Measurements from ENCODE around the gene CHRDL2.
A peak's percentile ranks its signal among the peaks of the same experiment; 100 is the strongest.

Gene CHRDL2

DNA sequence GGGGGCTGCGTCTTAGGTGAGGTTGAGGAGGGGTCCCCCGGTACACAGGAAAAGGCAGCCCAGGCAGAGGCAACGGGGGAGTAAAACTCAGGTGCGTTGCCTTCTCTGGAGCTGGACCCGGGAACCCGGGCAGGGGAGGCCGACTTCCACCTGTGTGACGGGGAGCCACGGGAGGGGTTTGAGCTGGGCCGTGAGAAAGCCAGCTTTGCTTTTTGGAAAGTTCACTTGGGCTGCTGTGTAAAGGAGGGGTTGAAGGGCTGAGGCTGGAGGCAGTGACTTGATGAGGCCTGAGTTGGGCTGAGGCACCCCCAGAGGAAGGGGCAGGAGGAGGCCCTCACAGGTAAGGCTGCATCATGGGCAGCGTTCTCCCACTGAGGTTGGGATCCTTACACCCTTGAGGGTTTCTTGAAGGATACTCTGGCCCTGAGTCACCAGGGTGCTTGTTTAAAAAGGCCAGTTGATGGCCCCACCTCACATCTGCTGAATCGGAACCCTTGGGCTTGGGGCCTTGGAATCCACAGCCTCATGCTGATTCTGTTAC, 47.2 kb downstream of the CHRDL2 start:
- DNase-seq: no peak

DNA sequence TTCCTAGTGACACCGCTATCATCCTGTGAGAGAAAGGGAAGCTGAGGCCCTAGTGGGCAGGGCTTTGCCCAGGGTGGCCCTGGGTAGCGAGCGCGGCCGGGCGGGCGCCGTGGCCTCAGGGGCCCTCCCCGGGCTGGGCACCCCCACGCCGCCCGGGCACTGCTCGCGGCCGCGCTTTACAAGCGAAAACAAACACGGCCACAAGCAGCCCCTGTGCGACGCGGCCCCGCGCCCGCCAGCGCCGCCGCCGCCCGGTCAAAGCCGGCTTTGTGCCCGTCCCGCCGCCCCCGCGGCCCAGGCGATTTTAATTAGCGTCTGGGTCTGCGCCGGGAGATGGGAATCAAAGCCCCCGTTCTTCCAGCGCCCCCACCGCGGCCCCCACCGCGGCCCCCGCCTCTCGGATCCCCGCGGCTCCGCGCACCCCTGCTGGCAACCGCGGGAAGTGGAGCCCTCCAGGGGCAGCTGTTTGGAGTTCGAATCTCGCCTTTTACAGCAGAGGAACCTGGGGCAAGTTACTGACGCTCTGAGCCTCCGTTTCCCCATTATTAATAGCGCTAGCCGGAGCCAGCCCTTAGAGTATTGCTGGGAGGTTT, 47.9 kb downstream of the CHRDL2 start:
- no peak for DNase-seq

DNA sequence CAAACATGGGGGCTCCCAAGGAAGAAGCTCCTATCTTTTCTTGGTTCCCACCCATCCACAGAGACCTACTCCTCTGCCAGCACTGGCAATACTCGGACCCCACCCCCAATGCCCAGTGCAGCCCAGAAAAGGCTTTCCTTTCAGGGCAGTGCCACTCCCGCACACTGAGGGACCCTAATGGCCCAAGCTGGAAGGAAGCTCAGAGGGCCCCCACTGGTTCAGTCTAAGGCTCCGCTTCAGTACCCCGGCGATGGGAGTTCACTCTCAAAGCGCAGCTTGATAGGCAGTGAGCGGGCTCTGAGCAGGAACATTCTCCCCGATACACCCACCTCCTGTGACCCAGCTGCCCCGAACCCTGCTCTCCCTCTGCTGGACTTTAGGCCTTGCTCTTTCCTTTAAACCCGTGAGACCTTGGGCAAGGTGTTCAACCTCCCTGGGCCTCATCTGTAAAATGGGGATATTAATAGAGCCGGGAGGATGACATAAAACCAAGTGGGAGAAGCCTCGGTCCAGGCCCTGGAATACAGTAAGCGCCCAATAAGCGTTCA, 48.4 kb downstream of the CHRDL2 start:
- no peak for DNase-seq

DNA sequence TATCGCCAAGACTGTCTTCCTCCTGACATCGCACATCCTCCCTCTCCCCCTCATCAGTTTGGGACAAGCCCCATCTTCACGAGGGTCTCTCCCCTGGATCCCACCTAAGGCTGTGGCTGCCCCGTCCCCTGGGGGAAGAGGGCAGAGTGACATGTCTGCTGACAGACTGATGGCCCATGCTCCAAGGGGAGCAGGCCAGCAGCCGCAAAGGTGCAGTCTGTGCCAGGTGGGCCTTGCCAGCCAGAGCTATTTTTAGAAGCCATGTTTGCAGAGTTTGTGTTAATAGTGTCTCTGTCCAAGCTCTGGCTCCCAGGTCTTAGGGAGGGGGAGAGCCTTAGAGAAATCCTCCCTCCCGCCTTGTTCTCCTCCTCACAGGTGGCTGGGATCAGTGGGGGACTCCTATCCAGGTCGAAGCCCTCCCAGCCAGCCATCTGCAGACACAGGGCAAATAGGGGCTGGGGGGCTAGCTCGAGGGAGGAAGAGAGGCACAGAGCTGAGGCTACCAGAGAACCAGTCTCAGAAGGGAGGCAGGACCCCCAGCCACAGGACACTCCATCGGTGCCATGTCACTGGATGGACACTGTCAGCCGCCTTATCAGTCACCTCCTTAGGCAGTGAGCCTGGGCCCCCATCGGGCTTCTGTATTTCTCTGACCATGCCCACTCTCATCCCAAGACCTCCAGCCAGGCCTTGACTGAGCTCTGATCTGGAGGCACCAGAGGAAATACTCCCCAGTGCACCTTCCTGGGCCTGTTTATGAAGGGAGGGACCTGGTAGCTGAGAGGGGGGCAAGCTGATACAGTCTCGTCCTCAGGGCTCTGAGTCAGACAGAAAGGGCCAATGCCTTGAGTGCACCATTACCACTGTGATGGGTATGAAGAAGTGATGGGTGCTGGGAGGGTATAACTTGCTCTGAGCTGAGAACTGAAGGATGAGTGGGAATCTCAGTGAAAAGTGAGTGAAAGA, 49.3 kb downstream of the CHRDL2 start:
- DNase-seq: no peak

DNA sequence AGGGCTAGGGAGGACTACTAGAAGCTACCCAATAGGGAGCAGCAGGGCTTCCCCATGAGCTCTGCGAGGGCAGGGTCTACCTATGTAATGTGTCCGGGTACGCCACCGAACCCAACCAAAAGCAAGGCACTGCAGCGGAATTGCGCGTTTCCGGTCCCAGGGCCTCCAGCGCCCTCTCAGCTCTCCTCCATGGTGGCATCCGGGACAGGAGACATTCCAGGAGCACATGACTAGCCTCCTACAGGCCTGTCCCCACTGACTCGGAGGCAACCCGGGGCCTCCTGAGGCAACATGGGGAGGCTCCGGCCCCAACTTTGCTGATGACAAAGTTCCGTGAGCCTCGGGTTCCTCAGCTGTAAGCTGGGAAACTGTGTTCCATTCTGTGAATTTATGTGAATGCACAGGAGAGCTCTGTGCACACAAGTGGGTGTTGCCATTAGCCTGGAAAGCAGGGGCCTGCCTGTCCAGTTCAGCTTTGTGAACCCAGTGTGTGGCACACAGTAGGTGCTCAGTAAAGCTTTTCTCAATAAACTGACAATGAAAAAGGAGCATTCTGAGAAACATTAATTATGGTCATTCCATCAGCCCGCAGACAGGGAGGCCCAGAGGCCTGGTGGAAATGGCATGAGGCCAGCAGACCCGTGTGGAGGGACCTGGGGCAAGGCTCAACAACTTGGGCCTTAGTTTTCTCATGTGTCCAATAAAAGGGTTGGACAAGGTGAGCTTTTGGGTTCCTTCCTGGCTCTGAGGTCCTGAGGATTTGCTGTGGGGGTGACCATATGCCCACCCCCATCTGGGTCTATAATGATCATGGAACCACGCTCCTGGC, 50.3 kb downstream of the CHRDL2 start:
- peak; percentile 37 for DNase-seq

DNA sequence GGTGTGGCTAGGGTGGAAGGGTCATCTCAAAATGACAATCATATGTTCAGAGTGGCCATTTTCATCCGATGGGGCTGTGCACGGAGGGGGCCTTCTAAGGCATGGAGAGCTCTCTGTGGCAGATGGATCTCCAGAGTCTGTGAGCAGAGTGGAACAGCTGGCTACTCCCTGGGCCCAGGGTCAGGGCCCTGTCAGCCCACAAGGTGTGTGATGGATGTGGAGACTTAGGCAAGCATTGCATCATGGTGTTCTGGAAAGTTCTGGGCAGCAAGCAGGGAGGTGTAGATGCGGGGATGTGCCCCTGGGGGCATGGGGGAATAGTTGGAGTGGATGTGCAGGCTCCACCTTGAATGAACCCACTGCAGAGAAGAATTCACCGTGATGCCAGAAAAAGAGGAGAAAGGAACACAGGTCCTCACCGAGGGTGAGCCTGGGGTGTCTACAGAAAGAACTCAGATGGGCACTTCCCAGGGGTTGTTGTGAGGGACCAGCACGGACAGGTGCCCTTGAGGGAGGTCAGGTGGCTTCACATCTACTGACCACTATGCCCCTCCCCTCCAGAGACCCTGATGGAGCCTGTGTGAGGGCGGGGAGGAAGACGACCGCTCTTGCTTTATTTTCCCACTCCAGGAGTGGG, 51.1 kb downstream of the CHRDL2 start:
- DNase-seq: peak; percentile 47

DNA sequence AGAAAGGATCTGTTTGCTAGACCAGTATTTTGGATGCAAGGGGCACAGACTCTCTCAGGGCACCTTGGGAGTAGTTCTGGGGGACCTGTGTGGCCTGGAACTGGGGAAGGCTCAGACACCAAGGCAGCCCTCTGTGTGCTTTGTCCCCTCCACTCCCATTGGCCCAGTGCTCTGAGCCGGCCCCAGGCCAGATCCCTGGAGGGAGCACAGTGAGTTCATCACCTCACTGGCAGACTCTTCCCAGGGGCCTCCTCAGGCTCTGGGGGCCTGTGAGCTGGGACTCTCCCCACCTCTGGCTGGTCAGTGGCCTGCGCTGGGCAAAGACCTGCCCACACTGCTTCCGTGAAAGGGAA, 51.7 kb downstream of the CHRDL2 start:
- peak; percentile 33 for DNase-seq

DNA sequence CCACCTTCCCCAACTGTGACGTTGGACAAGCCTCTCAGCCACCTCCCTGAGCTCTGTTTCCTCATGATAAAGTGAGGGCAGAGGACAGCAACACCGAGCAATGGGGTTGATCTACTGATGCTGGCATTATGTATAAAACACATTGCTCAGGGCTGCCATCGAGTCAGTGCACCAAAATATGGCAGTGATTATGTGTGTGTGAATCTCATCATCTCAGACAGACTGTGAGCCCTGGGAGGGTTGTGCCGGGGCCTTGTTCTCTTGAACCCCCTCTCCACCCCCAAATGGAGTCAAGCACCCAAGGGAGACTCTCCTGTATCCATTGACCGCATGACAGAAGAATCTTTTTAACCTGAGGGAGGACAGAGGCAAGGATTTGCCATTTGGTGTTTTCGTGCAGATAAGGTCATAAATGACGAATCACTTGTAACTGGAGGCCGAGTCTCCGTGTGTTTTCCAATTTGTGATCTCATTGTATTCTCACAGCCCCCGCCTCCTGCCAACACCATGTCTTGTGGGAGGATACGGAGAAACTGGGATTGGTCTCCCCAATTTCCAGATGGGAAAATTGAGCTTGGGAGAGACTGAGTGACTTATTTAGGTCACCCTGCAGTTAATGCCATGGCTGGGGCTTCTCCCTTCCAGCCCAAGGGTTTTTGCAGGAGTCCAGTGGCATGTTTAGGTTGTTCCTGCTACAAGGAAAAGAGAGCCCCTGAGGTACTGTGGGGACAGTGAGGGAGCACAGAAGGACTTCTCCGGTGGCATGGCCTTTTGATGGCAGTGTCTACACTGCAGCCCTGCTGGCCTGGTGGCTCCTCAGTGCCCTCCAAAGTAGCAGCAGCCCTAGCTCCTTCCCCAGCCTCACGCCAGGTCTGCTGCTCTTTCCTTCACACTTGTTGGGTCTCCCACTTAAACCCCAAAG, 52.4 kb downstream of the CHRDL2 start:
- DNase-seq: peak; percentile 28

DNA sequence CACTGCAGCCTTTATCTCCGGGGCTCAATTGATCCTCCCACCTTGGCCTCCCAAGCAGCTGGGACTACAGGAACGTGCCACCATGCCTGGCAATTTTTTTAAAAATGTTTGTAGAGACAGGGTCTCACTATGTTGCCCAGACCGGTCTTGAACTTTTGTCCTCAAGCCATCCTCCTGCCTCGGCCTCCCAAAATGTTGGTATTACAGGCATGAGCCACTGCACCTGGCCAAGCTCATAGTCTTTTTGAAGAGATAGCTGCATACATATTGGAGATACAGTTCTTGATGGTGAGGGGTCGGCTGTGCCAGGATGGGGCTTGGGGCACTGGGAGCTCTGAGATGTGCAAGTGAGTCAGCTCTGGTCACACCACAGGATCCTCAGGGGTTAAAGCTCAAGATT, 53.2 kb downstream of the CHRDL2 start:
- peak; percentile 37 for DNase-seq

DNA sequence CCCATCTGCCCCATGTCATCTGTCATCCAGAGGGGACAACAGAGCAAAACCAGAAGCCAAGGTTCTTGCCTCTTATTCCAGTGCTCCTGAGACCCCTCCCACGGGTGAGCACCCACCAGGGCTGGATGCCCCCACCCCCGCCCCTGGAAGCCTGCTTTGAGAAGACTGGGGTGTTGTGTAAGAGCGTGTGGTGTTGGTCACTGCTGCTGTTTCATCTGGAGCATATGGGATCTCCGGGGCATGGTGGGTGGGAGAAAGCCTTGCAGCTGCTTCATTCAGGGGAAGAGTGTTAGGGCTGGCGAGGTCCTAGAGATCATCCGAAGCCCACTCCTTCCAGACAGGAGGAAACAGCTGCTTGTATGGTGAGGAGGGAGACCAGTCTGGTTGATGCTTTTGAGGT, 54.1 kb downstream of the CHRDL2 start:
- DNase-seq: no peak

DNA sequence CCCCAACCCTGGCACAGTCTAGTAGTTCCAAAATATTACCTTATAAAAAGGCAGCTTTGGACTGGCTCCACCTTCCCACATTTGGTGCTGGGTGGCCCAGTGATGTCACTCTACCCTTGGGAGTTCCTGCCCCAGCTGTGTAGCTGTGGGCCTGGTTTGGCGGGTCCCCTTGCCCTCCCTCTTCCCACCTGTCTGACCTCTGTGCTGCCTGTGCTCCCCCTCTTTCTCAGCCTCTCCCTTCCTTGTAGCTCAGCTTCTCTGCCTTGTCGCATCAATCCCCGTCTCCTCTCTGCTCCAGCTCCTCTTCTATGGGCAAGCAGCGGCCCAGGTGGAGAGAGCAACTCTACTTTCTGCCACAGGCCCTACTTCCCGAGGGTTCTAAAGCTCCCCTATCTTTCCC, 54.6 kb downstream of the CHRDL2 start:
- DNase-seq: no peak

DNA sequence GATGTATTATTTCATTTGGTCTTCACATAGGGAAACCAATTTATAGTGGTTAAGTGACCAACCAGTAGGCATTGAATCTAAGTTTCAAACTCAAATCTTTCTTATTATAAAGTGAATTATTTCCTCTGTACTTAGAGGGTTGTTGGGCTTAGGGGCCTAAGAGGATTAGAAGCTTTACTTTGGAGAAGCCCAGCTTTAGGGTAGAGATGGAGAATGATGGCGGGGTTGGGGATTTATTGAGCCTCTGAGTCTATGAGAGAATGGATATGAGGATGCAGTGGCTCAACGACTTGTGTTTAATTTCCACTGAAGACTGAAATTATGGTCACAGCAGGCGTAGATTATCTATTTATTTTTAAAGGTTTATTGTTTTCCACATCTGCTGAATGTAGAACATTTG, 55.5 kb downstream of the CHRDL2 start:
- DNase-seq: no peak

DNA sequence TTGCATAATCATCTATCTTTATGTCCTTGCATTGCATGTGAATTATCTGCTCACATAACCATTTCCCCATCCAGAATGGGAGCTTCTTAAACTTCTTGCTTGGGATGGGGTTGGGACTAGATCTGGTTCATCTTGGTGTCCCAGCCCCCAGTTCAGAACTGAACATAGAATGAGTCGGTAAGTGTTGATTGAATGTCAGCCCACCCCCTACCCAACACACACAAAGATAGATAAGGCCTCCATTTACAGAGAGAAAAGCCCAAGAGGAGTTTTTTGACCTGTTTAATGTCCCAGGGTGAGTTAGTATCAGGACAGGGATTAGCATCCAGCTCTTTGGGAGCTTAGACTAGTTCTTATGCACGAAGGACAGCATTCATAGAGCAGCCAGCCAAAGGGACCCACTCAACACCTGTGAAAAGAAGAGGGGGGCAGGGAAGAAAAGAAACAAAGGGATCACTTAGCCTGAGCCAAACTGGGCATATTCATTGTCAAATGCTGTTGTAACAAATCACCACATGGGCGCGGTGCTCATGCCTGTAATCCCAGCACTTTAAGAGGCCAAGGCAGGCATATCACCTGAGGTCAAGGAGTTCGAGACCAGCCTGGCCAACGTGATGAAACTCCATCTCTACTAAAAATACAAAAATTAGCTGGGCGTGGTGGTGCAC, 57.4 kb downstream of the CHRDL2 start:
- DNase-seq: peak; percentile 30

DNA sequence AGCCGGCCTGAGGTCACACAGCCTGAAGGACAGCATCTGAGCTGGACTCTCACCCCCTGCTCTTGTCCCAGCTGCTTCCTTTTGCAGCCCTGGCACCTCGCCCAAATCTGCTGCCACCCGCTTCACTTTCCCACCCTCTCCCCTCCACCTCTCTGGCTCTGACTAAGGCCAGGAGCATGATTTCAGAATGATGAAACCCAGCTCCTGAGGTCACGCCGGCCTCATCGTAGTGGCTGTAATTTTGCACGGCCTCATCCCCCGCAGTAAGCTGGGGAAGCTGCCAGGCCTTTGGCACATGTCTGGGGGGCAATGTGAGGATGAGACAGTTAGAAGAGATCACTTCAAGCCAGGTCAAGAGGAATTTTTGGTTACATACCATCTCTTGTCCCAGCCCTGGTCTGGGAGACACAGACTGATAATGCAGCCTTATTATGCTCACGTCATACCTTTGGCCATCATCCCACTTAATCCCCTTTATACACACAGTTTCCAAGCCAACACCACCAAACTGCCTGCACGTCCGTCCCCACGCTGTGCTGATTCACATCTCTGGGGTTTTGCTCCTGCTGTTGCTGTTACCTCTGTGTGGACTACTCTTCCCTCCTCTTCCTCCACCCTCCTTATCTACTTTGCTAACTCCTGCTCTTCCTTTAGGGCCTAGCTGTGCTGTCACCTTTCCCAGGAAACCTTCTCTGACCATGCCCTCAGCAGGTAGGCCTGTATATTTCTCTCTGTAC, 58.1 kb downstream of the CHRDL2 start:
- peak; percentile 41 for DNase-seq

DNA sequence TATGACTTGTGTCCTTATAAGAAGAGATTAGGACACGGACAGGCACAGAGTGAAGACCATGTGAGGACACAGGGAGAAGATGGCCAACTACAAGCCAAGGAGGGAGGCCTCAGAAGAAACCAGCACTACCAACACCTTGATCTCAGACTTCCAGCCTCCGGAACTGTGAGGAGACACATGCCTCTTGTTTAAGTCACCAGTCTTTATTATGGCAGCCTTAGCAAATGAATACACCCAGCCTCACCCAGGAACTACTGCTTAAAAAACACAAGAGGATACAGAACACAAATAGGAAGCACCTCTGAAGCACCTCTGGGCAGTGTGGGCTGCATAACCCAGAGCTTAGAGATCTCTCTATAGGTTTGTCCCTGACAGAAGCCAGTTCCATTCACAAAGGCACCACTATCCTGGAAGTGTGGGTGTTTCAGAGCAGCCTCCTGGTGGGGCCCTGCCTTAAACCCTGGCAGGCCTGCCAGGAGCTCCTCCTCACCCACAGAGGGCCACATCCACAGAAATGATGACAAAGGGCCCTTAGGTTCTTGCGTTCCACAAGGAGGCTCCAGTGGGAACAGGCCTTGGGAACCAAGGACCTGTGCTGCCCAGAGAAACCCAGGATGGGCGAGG, 58.8 kb downstream of the CHRDL2 start:
- DNase-seq: peak; percentile 44

DNA sequence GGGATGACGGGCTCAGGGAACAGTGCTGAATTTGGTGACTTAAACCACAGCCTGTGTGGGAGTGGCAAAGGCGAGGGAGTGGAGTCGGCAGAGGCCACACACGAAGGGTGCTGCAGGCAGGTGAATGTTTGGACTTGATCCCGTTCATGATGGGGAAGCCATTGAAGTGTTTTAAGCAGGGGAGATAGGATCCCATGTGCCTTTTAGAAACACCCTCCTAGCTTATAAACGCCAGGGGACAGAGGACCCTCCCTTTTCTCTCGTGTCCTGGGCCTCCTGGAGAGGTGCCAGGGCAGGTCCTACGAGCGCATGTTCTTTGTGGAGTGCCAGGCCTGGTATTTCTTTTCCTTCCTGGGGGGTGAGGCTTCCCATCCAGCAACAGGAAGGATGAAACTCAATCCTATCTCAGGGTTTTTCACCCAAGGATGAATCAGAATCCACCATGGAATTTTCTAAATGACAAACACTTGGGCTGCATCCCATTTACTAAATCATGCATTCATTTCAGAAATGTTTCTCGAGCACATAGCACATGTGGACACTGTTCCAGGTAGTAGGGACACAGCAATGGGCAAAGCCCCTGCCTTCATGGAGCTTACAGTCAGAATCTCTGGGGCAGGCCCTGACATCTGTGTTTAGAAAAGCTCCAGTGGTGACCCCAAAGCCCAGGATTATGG, 59.6 kb downstream of the CHRDL2 start:
- DNase-seq: no peak

DNA sequence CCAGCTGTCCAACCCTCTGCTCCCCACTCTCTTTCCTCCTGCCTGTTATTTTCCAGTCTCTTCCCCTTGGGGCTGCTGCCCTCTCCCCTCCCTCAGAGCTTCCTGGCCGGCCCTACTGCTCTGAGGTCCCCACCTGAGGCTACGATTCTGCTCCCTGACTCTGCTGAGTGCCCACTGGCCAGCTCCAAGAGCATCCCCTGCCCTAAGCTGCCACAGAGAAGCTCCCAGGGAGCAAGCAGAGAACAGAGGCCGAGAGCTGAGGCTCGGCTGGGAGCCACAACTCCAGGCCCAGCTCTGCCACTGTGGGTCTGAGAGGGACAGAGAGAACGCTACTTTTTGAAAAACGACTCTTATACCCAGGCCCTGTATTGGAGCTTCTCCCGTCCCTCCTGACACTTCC, 61.1 kb downstream of the CHRDL2 start:
- DNase-seq: peak; percentile 40

DNA sequence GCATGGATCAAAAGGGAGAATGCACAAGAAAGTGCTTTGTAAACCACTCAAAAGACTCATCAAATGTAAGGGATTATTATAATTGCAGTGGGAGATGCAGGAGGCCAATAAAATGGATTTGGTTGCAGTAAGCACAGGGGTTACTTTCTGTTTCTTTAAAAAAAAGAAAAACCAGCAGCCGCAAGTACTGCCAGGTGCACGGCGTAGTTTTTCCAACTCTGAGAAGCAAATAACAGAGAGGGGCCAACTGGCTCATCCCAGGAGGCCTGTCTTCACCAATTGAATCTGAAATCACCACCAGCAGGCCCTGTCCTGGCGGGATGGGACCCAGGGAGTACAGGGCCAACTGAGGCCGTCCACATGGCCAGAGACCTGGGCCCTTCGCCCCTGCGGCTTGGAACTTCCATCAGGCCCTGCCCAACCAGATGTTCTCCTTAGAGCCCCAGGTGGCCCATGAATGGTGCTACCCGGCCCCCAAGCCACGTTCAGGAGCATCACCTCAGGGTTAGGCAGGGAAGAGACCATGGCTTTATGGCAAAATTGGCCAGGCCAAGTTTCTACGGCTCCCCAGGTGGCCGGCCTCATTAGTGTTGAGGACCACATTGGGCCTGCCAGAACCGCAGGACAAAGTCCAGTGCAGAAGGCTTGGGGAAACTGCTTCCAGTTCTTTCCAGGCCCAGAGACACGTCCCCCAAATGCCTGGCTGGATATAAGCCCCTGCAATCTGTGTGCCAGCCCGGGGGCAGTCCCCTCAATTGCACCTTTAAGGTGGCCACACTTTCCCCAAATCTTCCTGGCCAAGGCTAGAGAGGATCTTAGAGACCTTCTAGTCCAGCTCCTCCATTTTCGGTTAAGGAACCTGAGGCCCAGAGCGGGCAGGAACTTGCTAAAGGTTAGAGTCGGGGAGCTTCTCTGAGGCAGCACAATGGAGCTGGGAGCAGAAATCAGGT, 61.7 kb downstream of the CHRDL2 start:
- peak; percentile 40 for DNase-seq
